ENCODE data around the gene MMP15. TPM values are rescaled to one million over a fixed set of nuclear protein-coding genes. Genes with fewer than 3 reads are reported as not detected.
A peak's percentile ranks its signal among the peaks of the same experiment; 100 is the strongest.

Gene MMP15
- total and polyA plus RNA-seq, 2 of the 13 experiments (the other 11 are each of a cell fraction or from before 2014, with no cell fraction given), result 35.2 to 44.9 TPM

DNA sequence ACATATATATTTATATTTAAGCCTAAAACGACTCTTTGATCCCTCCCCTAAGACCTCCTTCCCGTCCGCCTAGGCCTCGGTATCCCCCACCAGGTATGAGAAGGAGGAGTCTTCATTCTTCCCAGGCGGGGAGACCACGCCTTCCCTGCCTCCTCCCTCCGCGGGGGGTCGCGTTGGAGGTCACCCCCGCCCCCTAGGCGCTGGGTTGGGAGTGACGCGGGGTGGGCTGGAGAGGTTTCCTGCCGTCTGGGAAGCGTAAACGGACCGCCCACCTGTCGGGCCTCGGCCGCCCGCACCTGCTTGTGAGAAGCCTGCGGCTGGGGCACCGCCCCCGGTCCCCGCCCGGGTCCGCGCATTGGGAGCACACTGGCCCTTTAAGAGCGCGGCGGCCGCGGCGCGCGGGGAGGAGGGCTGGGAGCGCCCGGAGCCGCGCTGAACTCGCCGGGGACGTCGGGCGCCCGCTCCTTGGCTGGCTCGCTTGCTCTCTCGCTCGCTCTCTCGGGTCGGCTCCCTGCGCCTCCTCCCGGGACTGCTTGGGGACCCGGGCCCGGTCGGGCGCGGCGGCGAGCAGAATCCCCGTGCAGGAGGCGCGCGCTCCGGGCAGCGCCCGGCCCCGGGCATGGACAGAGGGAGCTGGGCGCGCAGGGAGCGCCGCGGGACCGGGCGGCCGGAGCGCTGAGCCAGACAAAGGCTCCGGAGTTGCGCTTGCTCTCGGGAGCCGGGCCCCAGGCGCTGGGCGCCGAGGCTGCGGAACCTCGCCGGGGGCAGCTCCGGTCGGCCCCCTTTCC lies at the start of gene MMP15 (continued):
- peak; percentile 89 for TF ChIP-seq ZBTB7B (CRISPR knock-in tag; IDR thresholded peaks at IDR 0.05)
- TF ChIP-seq, protein P1, sequence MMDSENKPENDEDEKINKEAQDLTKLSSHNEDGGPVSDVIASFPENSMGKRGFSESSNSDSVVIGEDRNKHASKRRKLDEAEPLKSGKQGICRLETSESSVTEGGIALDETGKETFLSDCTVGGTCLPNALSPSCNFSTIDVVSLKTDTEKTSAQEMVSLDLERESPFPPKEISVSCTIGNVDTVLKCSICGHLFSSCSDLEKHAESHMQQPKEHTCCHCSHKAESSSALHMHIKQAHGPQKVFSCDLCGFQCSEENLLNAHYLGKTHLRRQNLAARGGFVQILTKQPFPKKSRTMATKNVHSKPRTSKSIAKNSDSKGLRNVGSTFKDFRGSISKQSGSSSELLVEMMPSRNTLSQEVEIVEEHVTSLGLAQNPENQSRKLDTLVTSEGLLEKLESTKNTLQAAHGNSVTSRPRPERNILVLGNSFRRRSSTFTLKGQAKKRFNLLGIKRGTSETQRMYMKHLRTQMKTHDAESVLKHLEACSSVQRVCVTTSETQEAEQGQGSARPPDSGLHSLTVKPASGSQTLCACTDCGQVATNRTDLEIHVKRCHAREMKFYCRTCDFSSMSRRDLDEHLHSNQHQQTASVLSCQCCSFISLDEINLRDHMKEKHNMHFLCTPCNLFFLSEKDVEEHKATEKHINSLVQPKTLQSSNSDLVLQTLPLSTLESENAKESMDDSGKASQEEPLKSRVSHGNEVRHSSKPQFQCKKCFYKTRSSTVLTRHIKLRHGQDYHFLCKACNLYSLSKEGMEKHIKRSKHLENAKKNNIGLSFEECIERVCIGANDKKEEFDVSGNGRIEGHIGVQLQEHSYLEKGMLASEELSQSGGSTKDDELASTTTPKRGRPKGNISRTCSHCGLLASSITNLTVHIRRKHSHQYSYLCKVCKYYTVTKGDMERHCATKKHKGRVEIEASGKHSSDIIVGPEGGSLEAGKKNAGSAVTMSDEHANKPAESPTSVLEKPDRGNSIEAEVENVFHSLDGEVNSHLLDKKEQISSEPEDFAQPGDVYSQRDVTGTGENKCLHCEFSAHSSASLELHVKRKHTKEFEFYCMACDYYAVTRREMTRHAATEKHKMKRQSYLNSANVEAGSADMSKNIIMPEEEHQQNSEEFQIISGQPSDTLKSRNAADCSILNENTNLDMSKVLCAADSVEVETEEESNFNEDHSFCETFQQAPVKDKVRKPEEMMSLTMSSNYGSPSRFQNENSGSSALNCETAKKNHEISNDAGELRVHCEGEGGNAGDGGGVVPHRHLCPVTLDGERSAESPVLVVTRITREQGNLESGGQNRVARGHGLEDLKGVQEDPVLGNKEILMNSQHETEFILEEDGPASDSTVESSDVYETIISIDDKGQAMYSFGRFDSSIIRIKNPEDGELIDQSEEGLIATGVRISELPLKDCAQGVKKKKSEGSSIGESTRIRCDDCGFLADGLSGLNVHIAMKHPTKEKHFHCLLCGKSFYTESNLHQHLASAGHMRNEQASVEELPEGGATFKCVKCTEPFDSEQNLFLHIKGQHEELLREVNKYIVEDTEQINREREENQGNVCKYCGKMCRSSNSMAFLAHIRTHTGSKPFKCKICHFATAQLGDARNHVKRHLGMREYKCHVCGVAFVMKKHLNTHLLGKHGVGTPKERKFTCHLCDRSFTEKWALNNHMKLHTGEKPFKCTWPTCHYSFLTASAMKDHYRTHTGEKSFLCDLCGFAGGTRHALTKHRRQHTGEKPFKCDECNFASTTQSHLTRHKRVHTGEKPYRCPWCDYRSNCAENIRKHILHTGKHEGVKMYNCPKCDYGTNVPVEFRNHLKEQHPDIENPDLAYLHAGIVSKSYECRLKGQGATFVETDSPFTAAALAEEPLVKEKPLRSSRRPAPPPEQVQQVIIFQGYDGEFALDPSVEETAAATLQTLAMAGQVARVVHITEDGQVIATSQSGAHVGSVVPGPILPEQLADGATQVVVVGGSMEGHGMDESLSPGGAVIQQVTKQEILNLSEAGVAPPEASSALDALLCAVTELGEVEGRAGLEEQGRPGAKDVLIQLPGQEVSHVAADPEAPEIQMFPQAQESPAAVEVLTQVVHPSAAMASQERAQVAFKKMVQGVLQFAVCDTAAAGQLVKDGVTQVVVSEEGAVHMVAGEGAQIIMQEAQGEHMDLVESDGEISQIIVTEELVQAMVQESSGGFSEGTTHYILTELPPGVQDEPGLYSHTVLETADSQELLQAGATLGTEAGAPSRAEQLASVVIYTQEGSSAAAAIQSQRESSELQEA (CRISPR knock-in tag; IDR thresholded peaks at IDR 0.05; ENCODE audit: not compliant biosample characterization), result no peak
- TF ChIP-seq RBM22 (optimal IDR thresholded peaks at IDR 0.05; ENCODE audit: low read length), result peak; percentile 22
- TF ChIP-seq GTF3A (CRISPR knock-in tag; conservative IDR thresholded peaks at IDR 0.05), result no peak
- no peak for TF ChIP-seq DPF2 (CRISPR knock-in tag; IDR thresholded peaks at IDR 0.05; ENCODE audit: borderline replicate concordance, low read depth)
- no peak for TF ChIP-seq ZNF891 (CRISPR knock-in tag; IDR thresholded peaks at IDR 0.05)
- TF ChIP-seq, protein P2, sequence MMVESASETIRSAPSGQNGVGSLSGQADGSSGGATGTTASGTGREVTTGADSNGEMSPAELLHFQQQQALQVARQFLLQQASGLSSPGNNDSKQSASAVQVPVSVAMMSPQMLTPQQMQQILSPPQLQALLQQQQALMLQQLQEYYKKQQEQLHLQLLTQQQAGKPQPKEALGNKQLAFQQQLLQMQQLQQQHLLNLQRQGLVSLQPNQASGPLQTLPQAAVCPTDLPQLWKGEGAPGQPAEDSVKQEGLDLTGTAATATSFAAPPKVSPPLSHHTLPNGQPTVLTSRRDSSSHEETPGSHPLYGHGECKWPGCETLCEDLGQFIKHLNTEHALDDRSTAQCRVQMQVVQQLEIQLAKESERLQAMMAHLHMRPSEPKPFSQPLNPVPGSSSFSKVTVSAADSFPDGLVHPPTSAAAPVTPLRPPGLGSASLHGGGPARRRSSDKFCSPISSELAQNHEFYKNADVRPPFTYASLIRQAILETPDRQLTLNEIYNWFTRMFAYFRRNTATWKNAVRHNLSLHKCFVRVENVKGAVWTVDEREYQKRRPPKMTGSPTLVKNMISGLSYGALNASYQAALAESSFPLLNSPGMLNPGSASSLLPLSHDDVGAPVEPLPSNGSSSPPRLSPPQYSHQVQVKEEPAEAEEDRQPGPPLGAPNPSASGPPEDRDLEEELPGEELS (CRISPR knock-in tag; IDR thresholded peaks at IDR 0.05), result peak; percentile 64; the same call in 1 of the 2 replicates
- TF ChIP-seq, protein P3, sequence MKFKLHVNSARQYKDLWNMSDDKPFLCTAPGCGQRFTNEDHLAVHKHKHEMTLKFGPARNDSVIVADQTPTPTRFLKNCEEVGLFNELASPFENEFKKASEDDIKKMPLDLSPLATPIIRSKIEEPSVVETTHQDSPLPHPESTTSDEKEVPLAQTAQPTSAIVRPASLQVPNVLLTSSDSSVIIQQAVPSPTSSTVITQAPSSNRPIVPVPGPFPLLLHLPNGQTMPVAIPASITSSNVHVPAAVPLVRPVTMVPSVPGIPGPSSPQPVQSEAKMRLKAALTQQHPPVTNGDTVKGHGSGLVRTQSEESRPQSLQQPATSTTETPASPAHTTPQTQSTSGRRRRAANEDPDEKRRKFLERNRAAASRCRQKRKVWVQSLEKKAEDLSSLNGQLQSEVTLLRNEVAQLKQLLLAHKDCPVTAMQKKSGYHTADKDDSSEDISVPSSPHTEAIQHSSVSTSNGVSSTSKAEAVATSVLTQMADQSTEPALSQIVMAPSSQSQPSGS (CRISPR knock-in tag; IDR thresholded peaks at IDR 0.05), result no peak
- TF ChIP-seq ZNF264 (CRISPR knock-in tag; IDR thresholded peaks at IDR 0.05), result peak; percentile 57; the same call in 1 of the 2 replicates
- TF ChIP-seq EHMT2 (IDR thresholded peaks at IDR 0.05; ENCODE audit: borderline replicate concordance, low read depth, low read length), result no peak
- TF ChIP-seq, protein P4, sequence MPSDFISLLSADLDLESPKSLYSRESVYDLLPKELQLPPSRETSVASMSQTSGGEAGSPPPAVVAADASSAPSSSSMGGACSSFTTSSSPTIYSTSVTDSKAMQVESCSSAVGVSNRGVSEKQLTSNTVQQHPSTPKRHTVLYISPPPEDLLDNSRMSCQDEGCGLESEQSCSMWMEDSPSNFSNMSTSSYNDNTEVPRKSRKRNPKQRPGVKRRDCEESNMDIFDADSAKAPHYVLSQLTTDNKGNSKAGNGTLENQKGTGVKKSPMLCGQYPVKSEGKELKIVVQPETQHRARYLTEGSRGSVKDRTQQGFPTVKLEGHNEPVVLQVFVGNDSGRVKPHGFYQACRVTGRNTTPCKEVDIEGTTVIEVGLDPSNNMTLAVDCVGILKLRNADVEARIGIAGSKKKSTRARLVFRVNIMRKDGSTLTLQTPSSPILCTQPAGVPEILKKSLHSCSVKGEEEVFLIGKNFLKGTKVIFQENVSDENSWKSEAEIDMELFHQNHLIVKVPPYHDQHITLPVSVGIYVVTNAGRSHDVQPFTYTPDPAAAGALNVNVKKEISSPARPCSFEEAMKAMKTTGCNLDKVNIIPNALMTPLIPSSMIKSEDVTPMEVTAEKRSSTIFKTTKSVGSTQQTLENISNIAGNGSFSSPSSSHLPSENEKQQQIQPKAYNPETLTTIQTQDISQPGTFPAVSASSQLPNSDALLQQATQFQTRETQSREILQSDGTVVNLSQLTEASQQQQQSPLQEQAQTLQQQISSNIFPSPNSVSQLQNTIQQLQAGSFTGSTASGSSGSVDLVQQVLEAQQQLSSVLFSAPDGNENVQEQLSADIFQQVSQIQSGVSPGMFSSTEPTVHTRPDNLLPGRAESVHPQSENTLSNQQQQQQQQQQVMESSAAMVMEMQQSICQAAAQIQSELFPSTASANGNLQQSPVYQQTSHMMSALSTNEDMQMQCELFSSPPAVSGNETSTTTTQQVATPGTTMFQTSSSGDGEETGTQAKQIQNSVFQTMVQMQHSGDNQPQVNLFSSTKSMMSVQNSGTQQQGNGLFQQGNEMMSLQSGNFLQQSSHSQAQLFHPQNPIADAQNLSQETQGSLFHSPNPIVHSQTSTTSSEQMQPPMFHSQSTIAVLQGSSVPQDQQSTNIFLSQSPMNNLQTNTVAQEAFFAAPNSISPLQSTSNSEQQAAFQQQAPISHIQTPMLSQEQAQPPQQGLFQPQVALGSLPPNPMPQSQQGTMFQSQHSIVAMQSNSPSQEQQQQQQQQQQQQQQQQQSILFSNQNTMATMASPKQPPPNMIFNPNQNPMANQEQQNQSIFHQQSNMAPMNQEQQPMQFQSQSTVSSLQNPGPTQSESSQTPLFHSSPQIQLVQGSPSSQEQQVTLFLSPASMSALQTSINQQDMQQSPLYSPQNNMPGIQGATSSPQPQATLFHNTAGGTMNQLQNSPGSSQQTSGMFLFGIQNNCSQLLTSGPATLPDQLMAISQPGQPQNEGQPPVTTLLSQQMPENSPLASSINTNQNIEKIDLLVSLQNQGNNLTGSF (CRISPR knock-in tag; IDR thresholded peaks at IDR 0.05), result peak; percentile 35; the same call in 1 of the 2 replicates

Data from HepG2 (cell line).